IMR-90 (cell line): ENCODE data around the gene FAF2. TPM values are rescaled to one million over a fixed set of nuclear protein-coding genes. Genes with fewer than 3 reads are reported as not detected.

Source experiments
- ATAC-seq: fragments of 200-7000 bp; cut with Tn5 transposase; 2 replicates; pipeline ENCODE4 v1.9.1; 2020; ENCODE audit warnings: low read depth, mild to moderate bottlenecking, moderate library complexity
- BruUV-seq: library from RNA; stranded (reverse); fragments of 400-500 nt; replicated peaks from 2 replicates; lab custom pipeline; 2021; lab: Mats Ljungman, UMichigan
- CTCF ChIA-PET: fragments of 300-600 bp; formaldehyde crosslinking; extraction: SDS; loops from one replicate; lab custom pipeline; 2021; ENCODE audit warnings: antibody characterized with exemption; lab: Yijun Ruan, JAX
- POLR2A ChIA-PET: fragments of 300-600 bp; sonication (Branson Sonifier 250); formaldehyde crosslinking; loops from one replicate; lab custom pipeline; 2022; ENCODE audit warnings: antibody characterized with exemption; ENCODE audit not compliant: unreplicated experiment; lab: Charles Lee
- DNase-seq: peaks from one replicate; pipeline ENCODE4 v3.0.0; 2013
- H2AFZ ChIP-seq: replicated peaks from 2 replicates; pipeline ENCODE3; 2013; ENCODE audit warnings: low read length, mild to moderate bottlenecking; ENCODE audit not compliant: poor library complexity
- H2AK5ac ChIP-seq: 2 replicates; pipeline ENCODE4 v1.6.1; 2013; ENCODE audit warnings: low read depth, low read length, inconsistent platforms
- H2AK9ac ChIP-seq: replicated peaks from 2 replicates; pipeline ENCODE3; 2013; ENCODE audit warnings: mild to moderate bottlenecking, low read depth, low read length, moderate library complexity; ENCODE audit not compliant: poor library complexity
- H2BK120ac ChIP-seq: 2 replicates; pipeline ENCODE4 v1.6.1; 2013; ENCODE audit warnings: low read depth, low read length, inconsistent platforms
- H2BK15ac ChIP-seq: 3 replicates; pipeline ENCODE4 v1.6.1; 2013; ENCODE audit warnings: low read depth, low read length, inconsistent platforms
- H2BK20ac ChIP-seq: 2 replicates; pipeline ENCODE4 v1.6.1; 2013; ENCODE audit warnings: low read depth, mild to moderate bottlenecking, inconsistent platforms, low read length, moderate library complexity
- H2BK5ac ChIP-seq: 2 replicates; pipeline ENCODE4 v1.6.1; 2013; ENCODE audit warnings: mild to moderate bottlenecking, low read depth, low read length, inconsistent platforms; ENCODE audit not compliant: poor library complexity, severe bottlenecking
- H3K14ac ChIP-seq: replicated peaks from 2 replicates; pipeline ENCODE4 v1.6.1; 2013; ENCODE audit warnings: low read depth, low read length, inconsistent platforms
- H3K18ac ChIP-seq: 2 replicates; pipeline ENCODE4 v1.6.1; 2013; ENCODE audit warnings: low read depth, low read length, control low read depth
- H3K23ac ChIP-seq: 2 replicates; pipeline ENCODE4 v1.6.1; 2013; ENCODE audit warnings: low read depth, low read length, inconsistent platforms
- H3K27ac ChIP-seq: 2 replicates; pipeline ENCODE4 v1.5.1; 2013; ENCODE audit warnings: mild to moderate bottlenecking, control low read depth, low read length; ENCODE audit not compliant: insufficient read depth
- H3K27me3 ChIP-seq: 2 replicates; pipeline ENCODE4 v1.6.1; 2013; ENCODE audit warnings: low read length; ENCODE audit not compliant: control insufficient read depth, insufficient read depth
- H3K36me3 ChIP-seq: 2 replicates; pipeline ENCODE4 v1.6.1; 2013; ENCODE audit warnings: low read length, mixed read lengths; ENCODE audit not compliant: control insufficient read depth, insufficient read depth
- H3K4ac ChIP-seq: 2 replicates; pipeline ENCODE4 v1.6.1; 2013; ENCODE audit warnings: low read depth, low read length, inconsistent platforms
- H3K4me1 ChIP-seq: 2 replicates; pipeline ENCODE4 v1.6.1; 2013; ENCODE audit warnings: low read length, mixed read lengths; ENCODE audit not compliant: control insufficient read depth, insufficient read depth
- H3K4me2 ChIP-seq: 2 replicates; pipeline ENCODE4 v1.6.1; 2013; ENCODE audit warnings: low read depth, mild to moderate bottlenecking, control low read depth, low read length, moderate library complexity
- H3K4me3 ChIP-seq: 2 replicates; pipeline ENCODE4 v1.5.1; 2013; ENCODE audit warnings: low read depth, mild to moderate bottlenecking, control low read depth, low read length, moderate library complexity; ENCODE audit not compliant: insufficient read depth
- H3K56ac ChIP-seq: 2 replicates; pipeline ENCODE4 v1.6.1; 2013; ENCODE audit warnings: low read length, inconsistent platforms; ENCODE audit not compliant: insufficient read depth; ENCODE audit errors: extremely low read depth
- H3K79me1 ChIP-seq, 2 experiments: 2 replicates each; pipeline ENCODE4 v1.6.1; 2013; ENCODE audit warnings: low read length in 2 of 2, inconsistent platforms in 1 of 2, low read depth in 1 of 2
- H3K9ac ChIP-seq: 2 replicates; pipeline ENCODE4 v1.6.1; 2013; ENCODE audit warnings: low read depth, low read length, control low read depth
- H3K9me1 ChIP-seq: 2 replicates; pipeline ENCODE4 v1.6.1; 2013; ENCODE audit warnings: low read length, inconsistent platforms; ENCODE audit not compliant: insufficient read depth
- H3K9me3 ChIP-seq: 2 replicates; pipeline ENCODE4 v1.6.1; 2013; ENCODE audit warnings: low read length; ENCODE audit not compliant: control insufficient read depth, insufficient read depth
- H4K20me1 ChIP-seq: 2 replicates; pipeline ENCODE4 v1.6.1; 2013; ENCODE audit warnings: low read length, inconsistent platforms; ENCODE audit not compliant: insufficient read depth
- H4K5ac ChIP-seq: 2 replicates; pipeline ENCODE4 v1.6.1; 2013; ENCODE audit warnings: mild to moderate bottlenecking, low read depth, low read length, control low read depth
- H4K8ac ChIP-seq, 2 experiments: 2 replicates each; pipeline ENCODE4 v1.6.1; 2013; ENCODE audit warnings: low read depth in 2 of 2, low read length in 2 of 2, control low read depth in 1 of 2, inconsistent platforms in 1 of 2
- H4K91ac ChIP-seq: 2 replicates; pipeline ENCODE4 v1.6.1; 2013; ENCODE audit warnings: low read depth, low read length, inconsistent platforms; ENCODE audit not compliant: insufficient read depth
- CEBPB ChIP-seq: IDR thresholded peaks from 2 replicates; pipeline ENCODE4 v1.6.1; 2012; ENCODE audit warnings: low read depth, low read length, improper control_type of control experiment
- CHD1 ChIP-seq: IDR thresholded peaks from 2 replicates; pipeline ENCODE4 v1.6.1; 2012; ENCODE audit warnings: low read depth, low read length, improper control_type of control experiment
- MAFK ChIP-seq: IDR thresholded peaks from 2 replicates; pipeline ENCODE4 v1.6.1; 2012; ENCODE audit warnings: low read depth, low read length, improper control_type of control experiment
- NFE2L2 ChIP-seq: fragments of 150-350 bp; IDR thresholded peaks from 2 replicates; pipeline ENCODE4 v1.6.1; 2016; ENCODE audit warnings: low read depth, mild to moderate bottlenecking, low read length
- POLR2A ChIP-seq: IDR thresholded peaks from 2 replicates; pipeline ENCODE4 v1.6.1; 2012; ENCODE audit warnings: mild to moderate bottlenecking, low read depth, low read length
- RAD21 ChIP-seq: IDR thresholded peaks from 2 replicates; pipeline ENCODE4 v1.6.1; 2012; ENCODE audit warnings: low read length, improper control_type of control experiment
- RCOR1 ChIP-seq: IDR thresholded peaks from 2 replicates; pipeline ENCODE4 v1.6.1; 2012; ENCODE audit warnings: mild to moderate bottlenecking, low read length, improper control_type of control experiment; ENCODE audit not compliant: insufficient replicate concordance
- RFX5 ChIP-seq: IDR thresholded peaks from 2 replicates; pipeline ENCODE4 v1.8.0; 2012; ENCODE audit warnings: low read depth, mild to moderate bottlenecking, low read length, moderate library complexity
- WGBS, 2 experiments: methylation state at CpG; one replicate each; pipeline versions ENCODE4 v1.1.5 to v1.1.7; 2013; ENCODE audit warnings: missing lambda C conversion rate in 2 of 2; ENCODE audit not compliant: insufficient read length in 1 of 2; ENCODE audit errors: extremely low coverage in 2 of 2; 5-methylcytosine and 5-hydroxymethylcytosine counted together
- dilution Hi-C: fragments of 300-500 bp; cut with HindIII; formaldehyde crosslinking; loops from one replicate; pipeline ENCODE4 v1.14.3; 2018; ENCODE audit warnings: low sequenced_read_pairs; ENCODE audit not compliant: unreplicated experiment
- in situ Hi-C: fragments of 300-500 bp; cut with MboI; formaldehyde crosslinking; loops from 3 replicates; pipeline ENCODE4 v1.14.3; 2019; ENCODE audit warnings: low sequenced_read_pairs, inconsistent platforms, mixed read lengths
- intact Hi-C: fragments of 100-400 bp; cut with micrococcal nuclease; formaldehyde crosslinking; loops from 2 replicates; pipeline ENCODE4 v1.10.0; 2022
- polyA plus RNA-seq, 3 experiments: library from polyadenylated mRNA; depleted of rRNA; stranded (reverse); fragments of >200 nt; gene quantifications; 2 replicates each; pipeline ENCODE4 v1.2.3, GENCODE V29; 2012; ENCODE audit warnings: low replicate concordance in 1 of 3
- total RNA-seq: library from RNA; depleted of rRNA; stranded (reverse); fragments of >200 nt; gene quantifications from 2 replicates; pipeline ENCODE4 v1.2.3, GENCODE V29; 2012

Gene FAF2
- total and polyA plus RNA-seq, 2 of the 4 experiments (the other 2 are of a cell fraction): 32.9 to 47.0 TPM

DNA sequence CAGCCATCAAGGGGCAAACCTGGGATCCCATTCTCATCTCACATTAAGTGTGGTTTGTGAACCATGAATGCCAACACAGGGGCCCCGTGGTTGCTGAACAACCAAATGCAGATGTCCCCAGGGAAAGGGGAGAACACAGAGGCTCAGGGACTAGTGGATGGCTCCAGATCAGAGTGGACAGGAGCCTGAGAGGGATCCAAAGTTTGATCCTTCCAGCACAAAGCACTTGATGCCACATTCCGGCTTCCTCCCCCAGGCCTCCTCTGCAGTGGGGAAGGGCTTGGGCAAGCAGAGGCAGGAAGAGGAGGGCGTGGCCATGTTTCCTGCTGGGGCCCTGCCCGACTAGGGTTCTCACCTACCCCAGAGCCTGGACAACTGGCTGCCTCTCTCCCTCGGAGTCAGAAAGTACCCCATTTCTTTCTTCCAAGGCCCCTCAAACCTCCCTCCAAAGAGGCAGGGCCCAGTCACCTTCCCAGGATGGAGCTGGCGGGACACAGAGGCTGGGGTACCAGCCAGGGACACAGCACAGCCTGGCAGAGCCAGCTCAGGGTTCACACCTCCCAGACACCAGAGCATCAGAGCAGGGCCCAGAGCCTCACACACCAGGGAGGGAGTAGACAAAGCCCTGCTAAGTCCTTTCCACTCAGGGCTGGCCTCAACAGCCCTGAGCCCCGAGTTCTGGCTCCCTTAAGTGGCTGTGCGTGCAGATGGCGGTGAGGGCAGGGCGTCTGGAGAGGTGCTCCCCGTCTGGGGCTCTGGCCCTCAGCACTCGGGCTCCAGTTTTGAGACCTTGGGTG lies 93.4 kb downstream of the FAF2 start:
- H2AK9ac ChIP-seq: peak overlapping the region; percentile 88
- peak overlapping the region; percentile 42; the same call in 1 of the 2 replicates for H3K23ac ChIP-seq
- H2AK5ac ChIP-seq: peak overlapping the region; percentile 48; the same call in 1 of the 2 replicates
- POLR2A ChIA-PET: no interaction called here
- no peaks in the 10 kb centered on the region for H3K9me1 ChIP-seq
- no peak overlapping the region for H3K18ac ChIP-seq
- H4K5ac ChIP-seq: peak overlapping the region; percentile 15; the same call in 1 of the 2 replicates
- no peaks in the 10 kb centered on the region for H3K9me3 ChIP-seq
- WGBS, 2 experiments: 60% methylated on average over 5 of the region's 12 CpGs; no CpG with 5 or more reads in 1 of the 2 experiments
- peaks cover 9% of the 10 kb centered on the region for H3K4me1 ChIP-seq
- in situ Hi-C loops (no loop called here), dilution Hi-C loops (no loop called here), intact Hi-C loops (no loop called here)
- DNase-seq (no peak), ATAC-seq (no peak)
- H3K27ac ChIP-seq: no peak overlapping the region
- H2AFZ ChIP-seq: peak overlapping the region; percentile 61
- H2BK5ac ChIP-seq: no peak overlapping the region
- H3K4me3 ChIP-seq: no peak overlapping the region
- no peak overlapping the region for H2BK15ac ChIP-seq
- no peaks in the 10 kb centered on the region for H3K36me3 ChIP-seq
- peak overlapping the region in 1 of 2 experiments; percentile 76; a peak in 1 of 4 replicates for H4K8ac ChIP-seq
- H3K4me2 ChIP-seq: no peak overlapping the region; the same call in 1 of the 2 replicates
- no peaks in the 10 kb centered on the region; a peak in 1 of 4 replicates for H3K79me1 ChIP-seq
- BruUV-seq: no TSS peak
- no peak overlapping the region for H3K56ac ChIP-seq
- H4K20me1 ChIP-seq: no peaks in the 10 kb centered on the region
- peak overlapping the region; percentile 53; the same call in 1 of the 2 replicates for H2BK120ac ChIP-seq
- CTCF ChIA-PET: no interaction called here
- H3K27me3 ChIP-seq: no peaks in the 10 kb centered on the region
- H2BK20ac ChIP-seq: no peak overlapping the region
- TF ChIP-seq RCOR1 (no peak), NFE2L2 (no peak), CEBPB (no peak), POLR2A (no peak), RFX5 (no peak), CHD1 (no peak), MAFK (no peak), RAD21 (no peak)
- H3K4ac ChIP-seq: peak overlapping the region; percentile 36; the same call in 1 of the 2 replicates
- H3K14ac ChIP-seq: 0 out of 2 replicates have a peak overlapping the region, but pooled peaks have one; percentile 15
- no peak overlapping the region for H3K9ac ChIP-seq
- no peak overlapping the region; the same call in 1 of the 2 replicates for H4K91ac ChIP-seq
